ENCODE data around the gene TCERG1L.
"Not testable (repeated sequence)": the region's sequence is repeated elsewhere in the genome, so short reads cannot be mapped to it uniquely, and the experiment has no call there.

TCERG1L gene

DNA sequence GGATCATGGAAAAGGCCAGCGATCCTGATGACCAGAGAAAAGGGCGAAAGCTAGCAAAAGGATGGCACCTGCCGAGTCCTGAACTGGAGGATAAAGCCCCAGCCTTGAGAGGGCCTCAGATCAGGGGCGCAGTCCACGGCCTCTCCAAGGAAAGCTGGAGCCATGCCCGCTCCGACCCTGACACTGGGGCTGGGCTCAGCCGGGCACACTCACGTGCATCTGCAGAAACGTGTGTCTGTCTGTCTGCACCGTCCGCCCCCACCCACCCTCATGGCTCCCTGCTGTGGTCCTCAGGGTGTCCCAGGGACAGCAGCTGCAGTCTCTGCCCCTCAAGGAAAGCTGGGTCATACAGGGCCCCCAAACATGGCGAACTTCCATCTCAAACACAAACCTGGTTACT lies 200.5 kb downstream of the TCERG1L start:
- Mint-ChIP-seq H3K9me3 (peaks cover 7% of the 10 kb centered on the region), H3K4me1 (ENCODE audit: low read depth) (no peaks in the 10 kb centered on the region), H3K4me3 (no peak overlapping the region), H3K36me3 (ENCODE audit: low read depth) (no peaks in the 10 kb centered on the region), H3K27ac (no peak overlapping the region), H3K27me3 (no peaks in the 10 kb centered on the region)
- no peak for DNase-seq

DNA sequence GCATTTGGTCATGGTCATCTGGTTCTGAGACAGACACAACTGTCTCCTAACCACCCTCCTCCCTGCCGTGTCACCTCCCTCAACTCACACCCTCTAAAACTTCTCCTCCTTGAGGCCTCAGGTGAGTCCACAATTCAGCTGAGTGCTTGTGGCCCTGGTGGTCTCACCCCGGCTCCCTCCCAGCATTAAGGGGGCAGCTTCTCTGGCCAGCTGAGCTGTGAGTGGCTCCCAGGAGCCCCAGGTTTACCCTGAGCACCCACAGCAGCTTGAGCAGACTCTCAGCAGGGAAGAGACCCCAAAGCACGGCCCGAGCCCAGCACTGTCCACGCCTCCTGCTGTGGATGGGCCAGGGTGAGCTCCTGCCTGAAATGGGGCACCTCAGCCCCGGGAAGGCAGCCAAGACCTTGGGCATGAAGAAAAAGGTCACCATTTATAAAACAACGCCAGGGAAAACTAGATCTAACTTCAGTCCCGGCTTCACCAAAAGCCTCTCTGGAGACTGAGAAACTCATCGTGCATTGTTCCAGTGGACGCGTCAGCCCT lies 201.2 kb downstream of the TCERG1L start:
- Mint-ChIP-seq H3K9me3 (peaks cover 7% of the 10 kb centered on the region), H3K4me3 (no peak overlapping the region), H3K27me3 (no peaks in the 10 kb centered on the region), H3K36me3 (ENCODE audit: low read depth) (no peaks in the 10 kb centered on the region), H3K4me1 (ENCODE audit: low read depth) (no peaks in the 10 kb centered on the region), H3K27ac (no peak overlapping the region)
- DNase-seq: no peak

DNA sequence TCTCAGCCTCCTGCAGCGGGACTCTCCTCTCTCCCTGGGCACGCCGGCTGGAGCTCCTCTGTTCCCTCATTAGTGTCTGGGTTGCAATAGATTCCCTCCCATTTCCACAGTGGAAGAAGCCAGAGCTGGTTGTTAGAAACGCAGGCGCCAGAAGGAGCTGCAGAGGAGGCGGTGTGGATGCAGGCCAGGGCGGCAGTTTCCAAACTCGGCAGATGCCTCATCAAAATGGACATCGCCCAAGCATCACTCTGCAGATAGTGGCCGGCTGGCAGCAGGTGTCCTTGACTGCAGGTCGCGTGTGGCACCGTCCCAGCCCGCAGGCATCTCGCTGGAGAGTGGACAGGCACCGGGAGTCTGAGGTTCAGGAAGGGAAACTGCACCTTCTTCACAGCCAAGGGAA lies 201.8 kb downstream of the TCERG1L start:
- Mint-ChIP-seq H3K36me3 (ENCODE audit: low read depth) (no peaks in the 10 kb centered on the region), H3K27me3 (no peaks in the 10 kb centered on the region), H3K4me1 (ENCODE audit: low read depth) (no peaks in the 10 kb centered on the region), H3K27ac (no peak overlapping the region), H3K4me3 (no peak overlapping the region), H3K9me3 (peaks cover 7% of the 10 kb centered on the region)
- no peak for DNase-seq

DNA sequence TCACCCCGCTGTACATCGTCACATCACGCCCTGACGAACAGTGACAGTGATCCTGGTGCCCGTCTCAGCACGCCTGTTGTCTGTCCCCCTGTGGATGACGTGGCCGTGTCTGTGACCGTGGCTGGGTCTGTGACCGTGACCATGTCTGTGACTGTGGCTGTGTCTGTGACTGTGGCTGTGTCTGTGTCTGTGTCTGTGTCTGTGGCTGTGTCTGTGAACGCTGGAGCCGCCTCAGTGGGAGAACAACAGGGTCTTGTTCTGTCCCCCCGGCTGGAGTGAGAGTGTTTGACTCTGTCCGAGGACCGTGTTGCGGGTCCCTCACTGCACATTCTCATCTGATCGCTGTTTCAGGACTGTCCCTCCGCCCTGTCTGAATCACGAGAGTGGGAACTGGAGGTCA lies 202.2 kb downstream of the TCERG1L start:
- H3K27ac Mint-ChIP-seq: no peak overlapping the region
- no peak overlapping the region for H3K4me3 Mint-ChIP-seq

DNA sequence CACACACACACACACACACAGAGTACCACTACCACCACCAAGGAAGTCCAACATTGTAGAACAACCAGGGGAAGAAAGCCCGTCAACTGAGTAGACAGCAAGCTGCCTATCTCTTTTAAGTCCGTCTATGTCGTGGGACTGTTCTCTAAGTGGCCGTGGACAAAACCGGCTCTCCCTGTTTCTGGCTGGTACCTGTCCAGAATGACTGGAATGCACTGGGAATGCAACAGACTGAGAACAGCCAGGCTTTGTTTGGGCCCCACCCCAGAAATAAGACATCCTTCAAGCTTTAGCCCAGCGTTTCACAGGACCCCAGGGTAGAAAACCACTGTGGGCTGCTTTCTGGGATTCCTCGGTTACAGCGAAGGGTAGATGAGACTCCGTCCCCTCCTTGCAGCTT lies 203.6 kb downstream of the TCERG1L start:
- H3K4me1 Mint-ChIP-seq (ENCODE audit: low read depth): no peaks in the 10 kb centered on the region
- H3K36me3 Mint-ChIP-seq (ENCODE audit: low read depth): no peaks in the 10 kb centered on the region
- DNase-seq: no peak
- H3K9me3 Mint-ChIP-seq: peaks cover 7% of the 10 kb centered on the region
- H3K27ac Mint-ChIP-seq: no peak overlapping the region
- H3K4me3 Mint-ChIP-seq: no peak overlapping the region
- H3K27me3 Mint-ChIP-seq: no peaks in the 10 kb centered on the region

More for the DNA sequence above, 202.2 kb downstream of the TCERG1L start:
- Mint-ChIP-seq H3K36me3 (ENCODE audit: low read depth) (no peaks in the 10 kb centered on the region), H3K4me1 (ENCODE audit: low read depth) (no peaks in the 10 kb centered on the region), H3K27me3 (no peaks in the 10 kb centered on the region), H3K9me3 (peaks cover 7% of the 10 kb centered on the region)
- no peak for DNase-seq

DNA sequence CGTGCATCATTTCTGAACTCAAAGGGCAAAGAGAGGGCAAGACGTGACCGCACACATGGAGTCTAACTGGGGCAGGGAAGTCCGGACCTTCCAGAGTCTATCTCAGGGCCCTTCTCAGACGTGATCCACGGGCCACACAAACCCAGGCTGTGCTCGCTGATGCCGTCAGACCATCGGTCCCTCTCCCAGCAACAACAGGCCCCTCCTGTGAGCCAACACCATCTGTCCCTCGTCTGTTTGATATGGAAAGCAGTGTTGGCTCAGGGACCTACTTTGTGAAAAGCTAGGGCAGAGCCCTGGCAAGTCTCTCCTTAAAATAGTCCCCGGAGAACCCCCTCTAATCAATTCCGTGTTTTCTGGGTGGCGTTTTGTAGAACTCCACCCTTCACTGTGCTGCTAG lies 208.8 kb downstream of the TCERG1L start:
- DNase-seq: no peak
- no peaks in the 10 kb centered on the region for H3K4me1 Mint-ChIP-seq (ENCODE audit: low read depth)
- no peaks in the 10 kb centered on the region for H3K27me3 Mint-ChIP-seq
- H3K4me3 Mint-ChIP-seq: no peak overlapping the region
- H3K36me3 Mint-ChIP-seq (ENCODE audit: low read depth): no peaks in the 10 kb centered on the region
- no peak overlapping the region for H3K27ac Mint-ChIP-seq
- H3K9me3 Mint-ChIP-seq: peaks cover 3% of the 10 kb centered on the region

DNA sequence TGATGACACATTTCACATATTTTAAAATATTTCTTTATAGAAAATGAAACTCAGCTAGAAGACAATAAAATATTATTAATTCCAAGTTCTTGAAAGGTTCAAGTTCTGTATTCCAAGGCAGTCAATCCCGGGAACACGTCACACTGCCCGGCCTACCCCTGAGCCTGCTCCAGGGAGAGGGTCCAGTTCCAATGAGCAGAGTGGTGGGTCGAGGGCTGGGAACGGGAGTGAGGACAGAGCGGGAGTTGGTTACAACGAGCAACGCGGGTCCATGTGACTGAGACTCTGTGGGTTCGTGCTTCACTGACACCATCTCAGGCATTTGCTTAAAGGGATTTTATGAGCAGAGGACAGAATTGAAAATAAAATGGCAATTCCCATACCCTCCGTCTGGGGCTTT lies 209.4 kb downstream of the TCERG1L start:
- no peak overlapping the region for H3K27ac Mint-ChIP-seq
- H3K27me3 Mint-ChIP-seq: no peaks in the 10 kb centered on the region
- H3K9me3 Mint-ChIP-seq: no peaks in the 10 kb centered on the region
- DNase-seq: no peak
- no peak overlapping the region for H3K4me3 Mint-ChIP-seq
- no peaks in the 10 kb centered on the region for H3K4me1 Mint-ChIP-seq (ENCODE audit: low read depth)
- no peaks in the 10 kb centered on the region for H3K36me3 Mint-ChIP-seq (ENCODE audit: low read depth)

DNA sequence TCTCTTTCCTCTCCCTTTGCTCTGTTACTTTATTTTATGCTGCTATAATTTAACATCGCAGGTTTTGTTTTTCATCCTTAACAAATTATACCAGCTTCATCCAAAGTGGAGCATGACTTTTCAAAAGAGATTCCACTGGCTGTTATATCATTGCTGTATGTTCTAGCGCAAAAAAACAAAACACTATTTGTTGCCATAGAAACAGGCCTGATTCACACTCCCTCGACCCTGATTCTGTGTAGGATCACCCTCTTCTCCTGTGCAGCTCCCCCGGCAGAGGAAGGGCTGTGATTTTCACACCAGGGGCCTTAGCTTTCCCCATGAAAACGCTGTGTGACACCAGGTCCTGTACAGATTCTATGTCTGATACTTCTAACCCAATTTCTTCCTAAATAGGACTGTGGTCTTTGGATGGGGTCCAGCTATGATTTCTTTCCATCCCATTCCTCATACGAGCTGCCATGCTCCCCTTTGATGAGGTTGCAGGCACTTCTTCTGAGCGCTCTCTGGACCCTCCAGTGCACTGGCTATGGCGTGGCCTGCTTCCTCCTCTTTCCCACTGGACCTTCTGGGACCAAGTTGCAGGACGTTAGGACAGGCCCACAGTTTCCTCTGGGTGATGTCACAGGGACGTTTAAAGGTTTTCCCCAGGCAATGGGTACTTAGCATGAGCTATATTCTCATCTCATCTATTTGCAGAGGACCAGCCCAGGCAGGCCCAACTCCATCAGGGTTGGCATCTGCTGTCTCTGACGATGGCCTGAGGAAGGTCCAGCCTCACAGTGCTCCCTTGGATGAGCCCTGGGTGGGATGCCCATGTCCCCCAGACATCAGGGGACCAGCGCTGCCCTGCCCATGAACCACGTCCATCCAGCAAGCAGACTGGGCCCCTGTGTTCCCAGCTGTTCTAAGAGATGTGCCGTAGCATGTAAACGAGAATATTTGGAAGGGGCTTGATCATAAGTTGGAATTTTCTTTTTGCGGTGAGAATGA lies 210.8 kb downstream of the TCERG1L start:
- not testable (repeated sequence) for H3K4me3 Mint-ChIP-seq; H3K27ac Mint-ChIP-seq; H3K4me1 Mint-ChIP-seq (ENCODE audit: low read depth); H3K9me3 Mint-ChIP-seq; H3K36me3 Mint-ChIP-seq (ENCODE audit: low read depth); H3K27me3 Mint-ChIP-seq; DNase-seq

DNA sequence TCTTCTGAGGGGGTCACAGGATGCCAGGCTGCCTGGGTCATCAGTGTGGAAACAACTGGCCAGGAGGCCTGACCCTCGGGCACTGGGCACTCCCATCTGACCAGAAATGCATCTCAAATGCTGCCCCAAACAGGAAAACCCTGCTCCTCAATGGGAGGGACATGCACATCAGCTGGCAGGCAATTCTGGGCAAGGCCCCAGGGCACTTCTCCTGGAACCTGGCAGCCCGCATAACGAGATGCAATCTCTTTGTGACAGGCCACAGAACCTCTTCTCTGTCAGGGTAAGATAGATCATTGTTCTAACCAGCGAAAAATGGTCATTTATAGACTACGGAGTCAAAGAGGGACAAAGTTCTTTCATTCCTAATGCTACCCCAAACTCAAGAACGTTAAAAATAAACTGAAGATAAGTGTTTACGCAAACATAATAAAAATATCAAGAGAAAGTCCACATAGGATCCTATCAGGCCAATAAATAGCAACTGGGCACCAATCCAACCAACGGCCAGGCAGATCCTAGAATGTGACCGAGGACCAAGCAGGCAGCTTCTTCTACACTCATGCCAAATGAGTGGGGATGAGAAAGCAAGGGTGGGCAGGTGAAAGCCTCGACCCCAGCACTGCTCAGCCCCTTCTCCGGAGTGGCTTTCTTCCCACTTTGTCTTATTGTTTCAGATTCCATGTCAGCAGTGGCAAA lies 212.3 kb downstream of the TCERG1L start:
- Mint-ChIP-seq H3K9me3 (no peaks in the 10 kb centered on the region), H3K27ac (no peak overlapping the region), H3K4me3 (no peak overlapping the region), H3K27me3 (no peaks in the 10 kb centered on the region), H3K36me3 (ENCODE audit: low read depth) (no peaks in the 10 kb centered on the region), H3K4me1 (ENCODE audit: low read depth) (no peaks in the 10 kb centered on the region)
- no peak for DNase-seq

DNA sequence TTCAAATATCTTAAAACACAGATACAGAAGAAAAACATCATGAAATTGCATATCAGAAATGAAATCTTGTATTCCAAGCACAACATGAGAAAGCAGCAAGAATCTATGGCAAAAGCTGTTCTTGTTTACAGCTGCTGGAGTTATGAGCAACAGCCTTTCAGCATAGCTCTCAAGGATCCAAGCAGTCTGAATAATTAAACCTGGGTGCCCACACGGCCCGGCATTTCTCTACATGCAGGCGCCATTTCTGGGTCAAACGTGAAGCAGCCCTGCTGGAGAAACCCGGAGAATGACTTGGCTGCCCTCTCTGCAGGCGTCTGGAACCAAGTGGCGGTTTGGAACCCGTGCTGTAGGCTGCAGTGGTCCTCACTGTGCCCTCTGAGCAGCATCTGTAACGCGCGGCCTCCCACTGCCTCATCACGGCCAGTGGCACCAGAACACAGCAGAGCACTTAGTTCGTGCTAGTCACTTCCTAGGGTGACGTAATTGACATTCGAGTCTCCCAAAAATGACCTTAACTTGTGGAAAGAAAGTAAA lies 213.0 kb downstream of the TCERG1L start:
- Mint-ChIP-seq H3K9me3 (no peaks in the 10 kb centered on the region), H3K4me1 (ENCODE audit: low read depth) (no peaks in the 10 kb centered on the region), H3K36me3 (ENCODE audit: low read depth) (no peaks in the 10 kb centered on the region), H3K4me3 (no peak overlapping the region), H3K27me3 (no peaks in the 10 kb centered on the region), H3K27ac (no peak overlapping the region)
- DNase-seq: no peak

DNA sequence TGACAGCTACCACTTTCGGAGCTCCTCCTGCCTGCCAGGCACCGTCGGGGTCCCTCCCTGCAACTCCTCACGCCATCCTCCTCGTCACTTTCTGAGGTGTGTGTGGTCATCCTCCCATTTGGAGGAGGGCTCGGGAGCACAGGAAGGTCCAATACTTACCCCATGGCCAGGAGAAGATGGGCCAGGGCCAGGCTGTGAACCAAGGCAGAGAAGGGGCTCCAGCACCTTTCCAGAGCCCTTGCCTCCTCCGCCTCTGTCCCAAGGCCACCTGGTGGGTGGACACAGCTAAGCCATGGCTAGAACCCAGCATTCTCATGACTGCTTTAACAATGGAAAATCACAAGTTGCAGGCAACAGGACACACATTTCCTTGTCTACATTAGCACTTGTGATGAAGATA lies 215.5 kb downstream of the TCERG1L start:
- Mint-ChIP-seq H3K4me3 (no peak overlapping the region), H3K27me3 (no peaks in the 10 kb centered on the region), H3K9me3 (no peaks in the 10 kb centered on the region), H3K27ac (no peak overlapping the region), H3K36me3 (ENCODE audit: low read depth) (no peaks in the 10 kb centered on the region), H3K4me1 (ENCODE audit: low read depth) (no peaks in the 10 kb centered on the region)
- DNase-seq: no peak

DNA sequence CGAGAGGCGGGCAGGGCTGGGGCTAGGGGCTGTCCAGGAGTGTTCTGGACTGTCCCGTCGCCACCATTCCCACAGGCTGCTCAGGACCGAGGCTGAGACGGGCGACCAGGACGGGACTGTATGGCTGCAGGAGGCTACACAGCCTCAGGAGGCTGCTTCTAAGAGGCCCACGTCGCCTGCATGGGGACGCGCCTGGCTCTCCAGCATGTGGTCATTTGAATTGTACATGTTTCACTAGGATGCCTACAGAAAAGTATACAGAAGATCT lies 216.3 kb downstream of the TCERG1L start:
- H3K9me3 Mint-ChIP-seq: no peaks in the 10 kb centered on the region
- no peak for DNase-seq
- no peaks in the 10 kb centered on the region for H3K4me1 Mint-ChIP-seq (ENCODE audit: low read depth)
- H3K27ac Mint-ChIP-seq: no peak overlapping the region
- no peaks in the 10 kb centered on the region for H3K27me3 Mint-ChIP-seq
- no peak overlapping the region for H3K4me3 Mint-ChIP-seq
- H3K36me3 Mint-ChIP-seq (ENCODE audit: low read depth): no peaks in the 10 kb centered on the region

DNA sequence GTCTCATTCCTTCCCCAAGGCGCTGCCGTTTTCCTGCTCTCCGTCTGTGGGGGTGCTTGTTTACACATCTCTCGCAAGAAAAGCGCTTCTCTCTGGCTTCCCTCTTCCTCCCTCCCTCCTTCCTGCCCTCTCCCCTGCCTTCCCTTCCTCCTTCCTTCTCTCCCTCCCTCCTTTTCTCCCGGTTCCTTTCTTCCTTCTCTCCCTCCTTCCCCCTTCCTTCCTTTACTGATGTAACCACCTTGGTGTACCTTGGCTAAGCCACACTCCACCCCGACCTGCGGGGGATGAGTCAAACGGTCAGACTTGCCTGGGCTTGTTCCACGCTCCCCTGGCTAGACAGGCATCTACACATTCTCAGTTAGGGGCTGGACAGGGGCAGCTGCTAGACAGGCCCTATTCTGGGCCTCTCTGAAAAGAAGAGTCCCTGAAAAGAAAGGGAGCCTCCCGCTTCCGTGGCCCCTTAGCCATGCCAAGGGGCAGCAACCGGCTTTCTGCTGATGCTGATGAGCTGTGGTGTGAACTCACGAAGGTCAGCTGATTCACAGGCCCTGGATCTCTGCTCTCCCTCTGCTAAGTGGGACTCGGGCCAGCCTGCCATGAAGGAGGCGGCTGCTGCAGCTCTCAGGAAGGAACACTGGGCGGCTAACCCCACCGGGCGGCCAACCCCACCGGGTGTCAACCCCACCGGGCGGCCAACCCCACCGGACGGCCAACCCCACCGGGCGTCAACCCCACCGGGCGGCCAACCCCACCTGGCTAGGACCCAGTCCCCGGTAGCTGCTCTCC lies 216.8 kb downstream of the TCERG1L start:
- no peaks in the 10 kb centered on the region for H3K4me1 Mint-ChIP-seq (ENCODE audit: low read depth)
- no peaks in the 10 kb centered on the region for H3K36me3 Mint-ChIP-seq (ENCODE audit: low read depth)
- H3K9me3 Mint-ChIP-seq: no peaks in the 10 kb centered on the region
- H3K4me3 Mint-ChIP-seq: no peak overlapping the region
- DNase-seq: no peak
- H3K27me3 Mint-ChIP-seq: no peaks in the 10 kb centered on the region
- no peak overlapping the region for H3K27ac Mint-ChIP-seq

DNA sequence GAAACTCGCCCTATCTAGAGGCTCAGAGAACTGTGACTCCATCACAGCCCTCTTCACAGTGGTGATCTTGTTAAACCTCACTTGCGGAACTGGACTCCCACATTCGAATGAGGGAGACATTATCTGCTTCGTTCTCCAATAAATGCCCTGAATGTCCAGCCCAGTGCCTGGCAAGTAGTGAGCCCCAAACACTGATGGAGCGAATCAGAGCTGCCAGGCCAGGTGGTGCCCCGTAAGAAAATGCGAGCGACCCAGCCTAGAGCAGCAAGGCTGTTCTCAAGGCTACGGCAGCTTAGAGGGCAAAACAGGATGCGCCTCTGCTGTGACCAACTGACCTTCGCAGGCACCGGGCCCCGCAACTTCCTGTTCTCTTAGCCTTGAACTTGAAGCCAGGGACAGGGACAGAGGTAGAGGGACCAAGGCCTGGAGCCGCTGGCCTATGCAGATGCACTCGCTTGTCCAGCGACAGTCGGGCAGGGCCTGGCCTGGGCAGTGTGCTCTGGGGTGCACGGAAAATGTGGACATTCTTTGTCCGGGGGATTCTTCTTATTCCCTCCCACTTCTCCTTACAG lies 217.6 kb downstream of the TCERG1L start:
- no peak overlapping the region for H3K27ac Mint-ChIP-seq
- no peak overlapping the region for H3K4me3 Mint-ChIP-seq
- no peaks in the 10 kb centered on the region for H3K36me3 Mint-ChIP-seq (ENCODE audit: low read depth)
- H3K4me1 Mint-ChIP-seq (ENCODE audit: low read depth): no peaks in the 10 kb centered on the region
- no peak for DNase-seq
- H3K27me3 Mint-ChIP-seq: no peaks in the 10 kb centered on the region
- H3K9me3 Mint-ChIP-seq: no peaks in the 10 kb centered on the region

Data from activated T-cell treated with anti-CD3 and anti-CD28 coated beads, Interleukin-2, amount 50 U/mL, for 24 hours (primary cell).